Measurements from ENCODE around the gene NOL4.

Gene NOL4

GRCh38 chr18:34225218-34225553, 473 bp upstream of the NOL4 start:
- TF ChIP-seq CTCF (IDR thresholded peaks at IDR 0.05; ENCODE audit: low read depth, low read length), result no peak
- no peak overlapping the region for H3K4me3 ChIP-seq (ENCODE audit: low read depth, low read length)

- TF ChIP-seq CTCF (IDR thresholded peaks at IDR 0.05; ENCODE audit: low read depth, low read length), result no peak
- no peak overlapping the region for H3K4me3 ChIP-seq (ENCODE audit: low read depth, low read length)
These were observed 755 bp downstream of the NOL4 start for GRCh38 chr18:34223893-34224422.

- no peak for TF ChIP-seq CTCF (IDR thresholded peaks at IDR 0.05; ENCODE audit: low read depth, low read length)
- H3K4me3 ChIP-seq (ENCODE audit: low read depth, low read length), result no peak overlapping the region
These were observed 1.4 kb downstream of the NOL4 start for GRCh38 chr18:34223164-34223892.

DNA sequence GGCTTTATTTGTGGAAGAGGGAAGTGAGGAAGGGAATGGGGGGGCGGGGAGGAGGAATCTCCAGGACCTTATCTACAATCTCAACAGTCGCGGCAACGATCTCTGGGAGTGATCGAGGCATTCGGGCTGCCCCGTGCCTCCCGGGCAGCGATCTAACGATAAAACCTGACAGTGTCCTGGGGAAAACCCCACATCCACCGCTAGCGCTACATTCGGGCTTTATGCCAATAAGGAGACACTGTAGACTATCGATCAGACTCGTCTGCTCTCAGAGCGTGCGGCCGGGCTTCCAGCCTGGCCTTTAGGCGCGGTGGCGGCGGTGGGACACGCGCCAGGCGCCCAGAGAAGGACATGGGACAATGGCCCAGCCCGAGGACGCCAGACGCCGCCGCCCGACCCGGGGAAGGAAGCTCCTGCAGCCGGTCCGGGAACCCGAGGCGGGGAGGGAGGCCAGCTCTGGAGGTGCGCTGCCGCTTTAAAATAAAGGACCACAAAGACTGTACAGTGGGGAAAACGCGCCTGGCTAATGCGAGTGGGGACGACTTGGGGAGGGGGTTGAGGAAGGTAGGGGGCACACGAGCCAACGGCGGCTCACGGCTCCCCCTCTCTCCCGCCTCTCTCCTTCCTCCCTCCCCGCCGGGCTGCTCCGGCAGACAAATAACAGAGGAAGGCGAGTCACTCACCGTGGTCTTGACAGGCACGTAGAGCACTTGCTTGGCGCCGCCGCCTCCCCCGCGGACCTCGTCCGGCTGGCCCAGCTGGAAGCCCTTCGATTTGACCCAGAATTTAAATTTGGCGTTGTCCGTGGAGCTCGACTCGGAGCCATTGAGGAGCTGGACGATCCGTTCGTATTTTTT, 2.2 kb downstream of the NOL4 start:
- TF ChIP-seq CTCF (IDR thresholded peaks at IDR 0.05; ENCODE audit: low read depth, low read length), result no peak
- no peak overlapping the region for H3K4me3 ChIP-seq (ENCODE audit: low read depth, low read length)

DNA sequence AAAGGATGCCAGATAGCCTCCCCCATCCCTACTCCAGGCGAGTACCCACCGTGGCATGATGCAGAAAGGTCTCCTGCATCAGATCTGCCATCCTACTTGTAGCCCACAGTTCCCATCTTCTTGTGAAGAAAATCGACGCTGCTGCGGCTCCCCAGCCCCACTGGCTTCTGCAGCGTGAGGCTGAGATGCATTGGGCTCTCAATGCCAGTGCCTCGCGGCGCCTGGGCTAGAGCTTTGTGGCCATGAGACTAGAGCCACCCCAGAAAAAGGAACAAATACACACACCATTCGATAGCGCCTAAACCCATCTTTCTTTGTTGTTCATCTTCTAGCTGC, 2.8 kb downstream of the NOL4 start:
- no peak overlapping the region for H3K4me3 ChIP-seq (ENCODE audit: low read depth, low read length)
- no peak for TF ChIP-seq CTCF (IDR thresholded peaks at IDR 0.05; ENCODE audit: low read depth, low read length)

GRCh38 chr18:34220081-34220815, 4.5 kb downstream of the NOL4 start:
- no peak for TF ChIP-seq CTCF (IDR thresholded peaks at IDR 0.05; ENCODE audit: low read depth, low read length)
- no peak overlapping the region for H3K4me3 ChIP-seq (ENCODE audit: low read depth, low read length)
